Temporal lobe (tissue), 1 donor: ENCODE results near the gene PWWP2A. TPM values are rescaled to one million over a fixed set of nuclear protein-coding genes. Genes with fewer than 3 reads are reported as not detected.

Source experiments
- total RNA-seq: library from RNA; depleted of rRNA; stranded (reverse); fragments of >200 nt; gene quantifications from one replicate; pipeline ENCODE4 v1.2.3, GENCODE V29; 2014

Gene PWWP2A
- total RNA-seq, 1 donor from 2014 or later: 29.3 TPM

Other genes with a start within 250 kb of the PWWP2A start
- 0.74 TPM for gene ADRA1B, start 203.0 kb downstream of the PWWP2A start, total RNA-seq
- 34.7 TPM for gene TTC1, start 110.3 kb downstream of the PWWP2A start, total RNA-seq
- 2.2 TPM for gene FABP6, start 110.1 kb upstream of the PWWP2A start, total RNA-seq
- 2.2 TPM for gene CCNJL, start 193.1 kb upstream of the PWWP2A start, total RNA-seq